H1 (cell line): ENCODE measurements around the gene ACACA. TPM values are rescaled to one million over a fixed set of nuclear protein-coding genes. Genes with fewer than 3 reads are reported as not detected.

Source experiments
- RBBP5 ChIP-seq: IDR thresholded peaks from 2 replicates; pipeline ENCODE4 v1.7.1; 2012; ENCODE audit warnings: low read depth, mild to moderate bottlenecking, inconsistent platforms, low read length, moderate library complexity, borderline replicate concordance
- SIN3A ChIP-seq, 2 experiments: IDR thresholded peaks in 1 of 2; conservative IDR thresholded peaks in 1 of 2; 2 replicates each; pipeline ENCODE4 v1.6.1; 2011 to 2012; ENCODE audit warnings: low read length in 2 of 2, improper control_type of control experiment in 1 of 2, low read depth in 1 of 2, mild to moderate bottlenecking in 1 of 2
- SIX5 ChIP-seq: IDR thresholded peaks from 2 replicates; pipeline ENCODE4 v1.6.1; 2011; ENCODE audit warnings: mild to moderate bottlenecking, low read depth, low read length
- TAF1 ChIP-seq: IDR thresholded peaks from 2 replicates; pipeline ENCODE4 v1.6.1; 2011; ENCODE audit warnings: mild to moderate bottlenecking, low read depth, low read length
- polyA plus RNA-seq, 7 experiments: library from polyadenylated mRNA; depleted of rRNA in 3 of 7; stranded (reverse) in 5 of 7; unstranded in 2 of 7; fragments of >200 nt in 5 of 7; fragments of 200-250 nt in 2 of 7; gene quantifications; 1 replicate in 5 of 7; 2 replicates in 1 of 7; 4 replicates in 1 of 7; pipeline versions ENCODE4 v1.2.1 to v1.2.3, GENCODE V29; 2011 to 2013; ENCODE audit warnings: missing spikeins in 2 of 7, mixed read lengths in 2 of 7
- total RNA-seq: library from RNA; stranded (reverse); fragmentation: NEBNext Ultra II Directional; extraction: Animal tissue kit (Norgen Biotek cat#: 25700); gene quantifications from 2 replicates; pipeline ENCODE4 v1.2.1, GENCODE V29; 2021
- TF ChIP-seq, protein P1 (sequence below): IDR thresholded peaks from 2 replicates; pipeline ENCODE4 v1.6.1; 2012; ENCODE audit warnings: inconsistent platforms
- TF ChIP-seq, protein P2 (sequence below), 3 experiments: IDR thresholded peaks; 1 replicate in 2 of 3; 2 replicates in 1 of 3; pipeline versions ENCODE4 v1.5.1 to v1.6.1; 2011; ENCODE audit warnings: low read length in 3 of 3, mild to moderate bottlenecking in 3 of 3, inconsistent platforms in 2 of 3, low read depth in 1 of 3, moderate library complexity in 1 of 3; ENCODE audit not compliant: insufficient read depth in 1 of 3; ENCODE audit errors: control extremely low read depth in 1 of 3
- TF ChIP-seq, protein P3 (sequence below): fragments of 300-600 bp; sonication (generic); IDR thresholded peaks from 2 replicates; pipeline ENCODE4 v1.7.1; 2012; ENCODE audit warnings: low read length, moderate library complexity, mild to moderate bottlenecking, inconsistent platforms; ENCODE audit not compliant: insufficient replicate concordance

ACACA gene
- total and polyA plus RNA-seq, 2 of the 8 experiments (the other 6 are each of a cell fraction or from before 2014, with no cell fraction given) = 74.0 to 160 TPM

DNA sequence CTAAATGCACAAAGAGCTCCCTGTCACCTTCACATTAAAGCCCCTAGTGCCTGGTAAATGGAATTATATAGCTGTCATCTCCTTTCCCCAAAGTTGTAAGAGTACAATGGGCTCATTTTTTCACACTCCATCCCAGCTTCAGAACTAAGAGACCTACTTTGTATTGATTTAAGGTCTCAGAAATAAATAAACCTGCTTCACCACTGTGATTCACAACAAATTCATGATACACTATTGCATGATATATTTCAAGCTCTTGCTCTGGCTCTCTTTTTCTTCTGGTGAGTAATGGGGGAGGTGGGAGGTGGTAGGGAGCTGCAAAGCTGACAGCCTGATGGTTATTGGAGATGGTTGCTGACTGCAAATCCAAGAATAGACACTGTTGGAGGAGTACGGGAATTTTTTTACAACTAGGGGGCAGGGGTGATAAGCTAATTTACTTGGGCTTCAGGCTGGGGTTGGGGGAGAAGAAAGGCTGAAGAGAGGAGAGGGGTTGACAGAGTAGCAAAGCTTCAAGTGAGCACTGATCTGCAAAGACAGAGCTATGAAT is 268.0 kb downstream of the ACACA start (continued):
- TF ChIP-seq SIX5 (no peak), TAF1 (no peak), RBBP5 (no peak), SIN3A (conservative IDR thresholded peaks at IDR 0.05 in 1 of 2, IDR thresholded peaks at IDR 0.05 in 1 of 2; ENCODE audit: low read depth in 1 of 2, low read length in 2 of 2) (no peak)
- TF ChIP-seq, protein P1, sequence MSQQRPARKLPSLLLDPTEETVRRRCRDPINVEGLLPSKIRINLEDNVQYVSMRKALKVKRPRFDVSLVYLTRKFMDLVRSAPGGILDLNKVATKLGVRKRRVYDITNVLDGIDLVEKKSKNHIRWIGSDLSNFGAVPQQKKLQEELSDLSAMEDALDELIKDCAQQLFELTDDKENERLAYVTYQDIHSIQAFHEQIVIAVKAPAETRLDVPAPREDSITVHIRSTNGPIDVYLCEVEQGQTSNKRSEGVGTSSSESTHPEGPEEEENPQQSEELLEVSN = no peak
- TF ChIP-seq, protein P2, sequence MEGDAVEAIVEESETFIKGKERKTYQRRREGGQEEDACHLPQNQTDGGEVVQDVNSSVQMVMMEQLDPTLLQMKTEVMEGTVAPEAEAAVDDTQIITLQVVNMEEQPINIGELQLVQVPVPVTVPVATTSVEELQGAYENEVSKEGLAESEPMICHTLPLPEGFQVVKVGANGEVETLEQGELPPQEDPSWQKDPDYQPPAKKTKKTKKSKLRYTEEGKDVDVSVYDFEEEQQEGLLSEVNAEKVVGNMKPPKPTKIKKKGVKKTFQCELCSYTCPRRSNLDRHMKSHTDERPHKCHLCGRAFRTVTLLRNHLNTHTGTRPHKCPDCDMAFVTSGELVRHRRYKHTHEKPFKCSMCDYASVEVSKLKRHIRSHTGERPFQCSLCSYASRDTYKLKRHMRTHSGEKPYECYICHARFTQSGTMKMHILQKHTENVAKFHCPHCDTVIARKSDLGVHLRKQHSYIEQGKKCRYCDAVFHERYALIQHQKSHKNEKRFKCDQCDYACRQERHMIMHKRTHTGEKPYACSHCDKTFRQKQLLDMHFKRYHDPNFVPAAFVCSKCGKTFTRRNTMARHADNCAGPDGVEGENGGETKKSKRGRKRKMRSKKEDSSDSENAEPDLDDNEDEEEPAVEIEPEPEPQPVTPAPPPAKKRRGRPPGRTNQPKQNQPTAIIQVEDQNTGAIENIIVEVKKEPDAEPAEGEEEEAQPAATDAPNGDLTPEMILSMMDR (IDR thresholded peaks at IDR 0.05; ENCODE audit: control extremely low read depth in 1 of 3, insufficient read depth in 1 of 3, low read depth in 1 of 3, low read length in 3 of 3) = no peak
- TF ChIP-seq, protein P3, sequence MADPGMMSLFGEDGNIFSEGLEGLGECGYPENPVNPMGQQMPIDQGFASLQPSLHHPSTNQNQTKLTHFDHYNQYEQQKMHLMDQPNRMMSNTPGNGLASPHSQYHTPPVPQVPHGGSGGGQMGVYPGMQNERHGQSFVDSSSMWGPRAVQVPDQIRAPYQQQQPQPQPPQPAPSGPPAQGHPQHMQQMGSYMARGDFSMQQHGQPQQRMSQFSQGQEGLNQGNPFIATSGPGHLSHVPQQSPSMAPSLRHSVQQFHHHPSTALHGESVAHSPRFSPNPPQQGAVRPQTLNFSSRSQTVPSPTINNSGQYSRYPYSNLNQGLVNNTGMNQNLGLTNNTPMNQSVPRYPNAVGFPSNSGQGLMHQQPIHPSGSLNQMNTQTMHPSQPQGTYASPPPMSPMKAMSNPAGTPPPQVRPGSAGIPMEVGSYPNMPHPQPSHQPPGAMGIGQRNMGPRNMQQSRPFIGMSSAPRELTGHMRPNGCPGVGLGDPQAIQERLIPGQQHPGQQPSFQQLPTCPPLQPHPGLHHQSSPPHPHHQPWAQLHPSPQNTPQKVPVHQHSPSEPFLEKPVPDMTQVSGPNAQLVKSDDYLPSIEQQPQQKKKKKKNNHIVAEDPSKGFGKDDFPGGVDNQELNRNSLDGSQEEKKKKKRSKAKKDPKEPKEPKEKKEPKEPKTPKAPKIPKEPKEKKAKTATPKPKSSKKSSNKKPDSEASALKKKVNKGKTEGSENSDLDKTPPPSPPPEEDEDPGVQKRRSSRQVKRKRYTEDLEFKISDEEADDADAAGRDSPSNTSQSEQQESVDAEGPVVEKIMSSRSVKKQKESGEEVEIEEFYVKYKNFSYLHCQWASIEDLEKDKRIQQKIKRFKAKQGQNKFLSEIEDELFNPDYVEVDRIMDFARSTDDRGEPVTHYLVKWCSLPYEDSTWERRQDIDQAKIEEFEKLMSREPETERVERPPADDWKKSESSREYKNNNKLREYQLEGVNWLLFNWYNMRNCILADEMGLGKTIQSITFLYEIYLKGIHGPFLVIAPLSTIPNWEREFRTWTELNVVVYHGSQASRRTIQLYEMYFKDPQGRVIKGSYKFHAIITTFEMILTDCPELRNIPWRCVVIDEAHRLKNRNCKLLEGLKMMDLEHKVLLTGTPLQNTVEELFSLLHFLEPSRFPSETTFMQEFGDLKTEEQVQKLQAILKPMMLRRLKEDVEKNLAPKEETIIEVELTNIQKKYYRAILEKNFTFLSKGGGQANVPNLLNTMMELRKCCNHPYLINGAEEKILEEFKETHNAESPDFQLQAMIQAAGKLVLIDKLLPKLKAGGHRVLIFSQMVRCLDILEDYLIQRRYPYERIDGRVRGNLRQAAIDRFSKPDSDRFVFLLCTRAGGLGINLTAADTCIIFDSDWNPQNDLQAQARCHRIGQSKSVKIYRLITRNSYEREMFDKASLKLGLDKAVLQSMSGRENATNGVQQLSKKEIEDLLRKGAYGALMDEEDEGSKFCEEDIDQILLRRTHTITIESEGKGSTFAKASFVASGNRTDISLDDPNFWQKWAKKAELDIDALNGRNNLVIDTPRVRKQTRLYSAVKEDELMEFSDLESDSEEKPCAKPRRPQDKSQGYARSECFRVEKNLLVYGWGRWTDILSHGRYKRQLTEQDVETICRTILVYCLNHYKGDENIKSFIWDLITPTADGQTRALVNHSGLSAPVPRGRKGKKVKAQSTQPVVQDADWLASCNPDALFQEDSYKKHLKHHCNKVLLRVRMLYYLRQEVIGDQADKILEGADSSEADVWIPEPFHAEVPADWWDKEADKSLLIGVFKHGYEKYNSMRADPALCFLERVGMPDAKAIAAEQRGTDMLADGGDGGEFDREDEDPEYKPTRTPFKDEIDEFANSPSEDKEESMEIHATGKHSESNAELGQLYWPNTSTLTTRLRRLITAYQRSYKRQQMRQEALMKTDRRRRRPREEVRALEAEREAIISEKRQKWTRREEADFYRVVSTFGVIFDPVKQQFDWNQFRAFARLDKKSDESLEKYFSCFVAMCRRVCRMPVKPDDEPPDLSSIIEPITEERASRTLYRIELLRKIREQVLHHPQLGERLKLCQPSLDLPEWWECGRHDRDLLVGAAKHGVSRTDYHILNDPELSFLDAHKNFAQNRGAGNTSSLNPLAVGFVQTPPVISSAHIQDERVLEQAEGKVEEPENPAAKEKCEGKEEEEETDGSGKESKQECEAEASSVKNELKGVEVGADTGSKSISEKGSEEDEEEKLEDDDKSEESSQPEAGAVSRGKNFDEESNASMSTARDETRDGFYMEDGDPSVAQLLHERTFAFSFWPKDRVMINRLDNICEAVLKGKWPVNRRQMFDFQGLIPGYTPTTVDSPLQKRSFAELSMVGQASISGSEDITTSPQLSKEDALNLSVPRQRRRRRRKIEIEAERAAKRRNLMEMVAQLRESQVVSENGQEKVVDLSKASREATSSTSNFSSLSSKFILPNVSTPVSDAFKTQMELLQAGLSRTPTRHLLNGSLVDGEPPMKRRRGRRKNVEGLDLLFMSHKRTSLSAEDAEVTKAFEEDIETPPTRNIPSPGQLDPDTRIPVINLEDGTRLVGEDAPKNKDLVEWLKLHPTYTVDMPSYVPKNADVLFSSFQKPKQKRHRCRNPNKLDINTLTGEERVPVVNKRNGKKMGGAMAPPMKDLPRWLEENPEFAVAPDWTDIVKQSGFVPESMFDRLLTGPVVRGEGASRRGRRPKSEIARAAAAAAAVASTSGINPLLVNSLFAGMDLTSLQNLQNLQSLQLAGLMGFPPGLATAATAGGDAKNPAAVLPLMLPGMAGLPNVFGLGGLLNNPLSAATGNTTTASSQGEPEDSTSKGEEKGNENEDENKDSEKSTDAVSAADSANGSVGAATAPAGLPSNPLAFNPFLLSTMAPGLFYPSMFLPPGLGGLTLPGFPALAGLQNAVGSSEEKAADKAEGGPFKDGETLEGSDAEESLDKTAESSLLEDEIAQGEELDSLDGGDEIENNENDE = no peak
